ENCODE data around the gene GPR146.

GRCh38 chr7:1090686-1091643 lies 46.6 kb downstream of the GPR146 start:
- TF ChIP-seq CTCF (IDR thresholded peaks at IDR 0.05) = no peak
- no peak for TF ChIP-seq POLR2A (IDR thresholded peaks at IDR 0.05)

Data from stomach (tissue), 4 donors.